Measurements from ENCODE around the gene HLA-DQA1. TPM values are rescaled to one million over a fixed set of nuclear protein-coding genes. Genes with fewer than 3 reads are reported as not detected.
"Not testable (repeated sequence)": the region's sequence is repeated elsewhere in the genome, so short reads cannot be mapped to it uniquely, and the experiment has no call there.

The HLA-DQA1 gene
- total RNA-seq (2021) (not detected in 2 replicates), Bru-seq, nascent RNA (not detected), BruChase-seq, experiment 1, labeled RNA remaining after a 2-hour chase (percentile 8 among the genes with signal in this experiment), BruChase-seq, experiment 2, labeled RNA remaining after a 6-hour chase (not detected)
- long read RNA-seq, result 0 reads

DNA sequence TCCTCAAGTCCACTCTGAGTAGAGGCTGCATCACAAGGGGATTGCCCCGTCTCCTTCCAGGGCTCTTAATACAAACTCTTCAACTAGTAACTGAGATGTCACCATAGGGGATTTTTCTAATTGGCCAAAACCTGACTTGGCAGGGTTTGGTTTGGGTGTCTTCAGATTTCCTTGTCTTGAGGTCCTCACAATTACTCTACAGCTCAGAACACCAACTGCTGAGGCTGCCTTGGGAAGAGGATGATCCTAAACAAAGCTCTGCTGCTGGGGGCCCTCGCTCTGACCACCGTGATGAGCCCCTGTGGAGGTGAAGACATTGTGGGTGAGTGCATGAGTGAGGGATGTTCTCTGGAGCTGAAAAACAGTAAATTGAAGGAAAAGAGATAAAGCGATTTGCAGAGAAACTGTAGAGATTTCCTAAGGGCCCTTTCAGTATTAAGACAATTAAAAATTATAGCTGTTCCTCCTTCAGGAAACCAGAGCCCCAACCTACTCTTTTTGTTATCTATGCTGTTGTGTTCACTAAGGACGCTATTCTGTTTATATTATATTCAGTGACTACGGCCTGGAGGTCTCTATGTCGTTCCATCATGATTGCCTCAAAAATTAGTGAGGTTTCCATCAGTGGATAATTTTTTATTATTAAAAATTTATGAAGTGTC, at the start of gene HLA-DQA1:
TSS of gene HLA-DQA1 (plus strand) at position 188 of the 662 bp plus-strand sequence. CDS start at position 241, 53 bp downstream.
- POLR2A ChIA-PET (ENCODE audit: unreplicated experiment), result no interaction called here
- Histone ChIP-seq H3K4me2 (no peak within 1 kb of the TSS), H3K79me2 (ENCODE audit: low read depth) (no peaks in the 10 kb centered on the region), H3K9me2 (ENCODE audit: insufficient read depth) (no peaks in the 10 kb centered on the region), H3K36me3 (ENCODE audit: low read depth) (no peaks in the 10 kb centered on the region), H3K9me3 (ENCODE audit: insufficient read depth, low read depth) (no peaks in the 10 kb centered on the region), H3K27me3 (ENCODE audit: insufficient read depth, low read depth) (peaks cover 25% of the 10 kb centered on the region), H4K20me1 (ENCODE audit: insufficient read depth) (no peaks in the 10 kb centered on the region), H3K4me1 (replicated peaks; ENCODE audit: insufficient read depth) (no peaks in the 10 kb centered on the region), H3K27ac (no peak within 1 kb of the TSS), H3F3A (ENCODE audit: insufficient read depth, low read depth) (no peaks in the 10 kb centered on the region), H2AFZ (no peak within 1 kb of the TSS), H3K4me3 (no peak within 1 kb of the TSS)
- intact Hi-C loops (cut with micrococcal nuclease; ENCODE audit: unreplicated experiment), result no loop called here
- BruUV-seq (replicated peaks), result no TSS peak
- DNase-seq, result no peak
- TF ChIP-seq EZH2 (IDR thresholded peaks at IDR 0.05; ENCODE audit: low read depth), result no peak
- TF ChIP-seq, protein P1, sequence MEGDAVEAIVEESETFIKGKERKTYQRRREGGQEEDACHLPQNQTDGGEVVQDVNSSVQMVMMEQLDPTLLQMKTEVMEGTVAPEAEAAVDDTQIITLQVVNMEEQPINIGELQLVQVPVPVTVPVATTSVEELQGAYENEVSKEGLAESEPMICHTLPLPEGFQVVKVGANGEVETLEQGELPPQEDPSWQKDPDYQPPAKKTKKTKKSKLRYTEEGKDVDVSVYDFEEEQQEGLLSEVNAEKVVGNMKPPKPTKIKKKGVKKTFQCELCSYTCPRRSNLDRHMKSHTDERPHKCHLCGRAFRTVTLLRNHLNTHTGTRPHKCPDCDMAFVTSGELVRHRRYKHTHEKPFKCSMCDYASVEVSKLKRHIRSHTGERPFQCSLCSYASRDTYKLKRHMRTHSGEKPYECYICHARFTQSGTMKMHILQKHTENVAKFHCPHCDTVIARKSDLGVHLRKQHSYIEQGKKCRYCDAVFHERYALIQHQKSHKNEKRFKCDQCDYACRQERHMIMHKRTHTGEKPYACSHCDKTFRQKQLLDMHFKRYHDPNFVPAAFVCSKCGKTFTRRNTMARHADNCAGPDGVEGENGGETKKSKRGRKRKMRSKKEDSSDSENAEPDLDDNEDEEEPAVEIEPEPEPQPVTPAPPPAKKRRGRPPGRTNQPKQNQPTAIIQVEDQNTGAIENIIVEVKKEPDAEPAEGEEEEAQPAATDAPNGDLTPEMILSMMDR (conservative IDR thresholded peaks at IDR 0.05), result no peak
- CTCF ChIA-PET, result no interaction called here

GRCh38 chr6:32588156-32588555, 49.0 kb upstream of the HLA-DQA1 start:
- intact Hi-C loops (cut with micrococcal nuclease; ENCODE audit: unreplicated experiment), result no loop called here
- H3K27me3 ChIP-seq (ENCODE audit: insufficient read depth, low read depth), result peaks cover 3% of the 10 kb centered on the region; the same call in 1 of the 2 replicates
- no peak for DNase-seq
- no peaks in the 10 kb centered on the region for H3K9me3 ChIP-seq (ENCODE audit: insufficient read depth, low read depth)
- H2AFZ ChIP-seq, result no peak overlapping the region
- TF ChIP-seq, protein P1 (conservative IDR thresholded peaks at IDR 0.05), result no peak
- no peak for TF ChIP-seq EZH2 (IDR thresholded peaks at IDR 0.05; ENCODE audit: low read depth)
- no peak overlapping the region for H3K27ac ChIP-seq
- POLR2A ChIA-PET (ENCODE audit: unreplicated experiment), result no interaction called here
- no peaks in the 10 kb centered on the region for H3K9me2 ChIP-seq (ENCODE audit: insufficient read depth)
- no peak overlapping the region for H3K4me2 ChIP-seq
- H3K4me1 ChIP-seq (replicated peaks; ENCODE audit: insufficient read depth), result no peaks in the 10 kb centered on the region
- no peaks in the 10 kb centered on the region for H3K79me2 ChIP-seq (ENCODE audit: low read depth)
- no TSS peak for BruUV-seq (replicated peaks)
- no peaks in the 10 kb centered on the region for H4K20me1 ChIP-seq (ENCODE audit: insufficient read depth)
- H3K36me3 ChIP-seq (ENCODE audit: low read depth), result no peaks in the 10 kb centered on the region
- CTCF ChIA-PET, result no interaction called here
- H3F3A ChIP-seq (ENCODE audit: insufficient read depth, low read depth), result no peaks in the 10 kb centered on the region
- no peak overlapping the region for H3K4me3 ChIP-seq

- H2AFZ ChIP-seq, result no peak within 1 kb of the TSS
- no peaks in the 10 kb centered on the region for H3F3A ChIP-seq (ENCODE audit: insufficient read depth, low read depth)
- no peaks in the 10 kb centered on the region for H3K36me3 ChIP-seq (ENCODE audit: low read depth)
- no peak within 1 kb of the TSS for H3K4me3 ChIP-seq
- peaks cover 3% of the 10 kb centered on the region; the same call in 1 of the 2 replicates for H3K27me3 ChIP-seq (ENCODE audit: insufficient read depth, low read depth)
- H4K20me1 ChIP-seq (ENCODE audit: insufficient read depth), result no peaks in the 10 kb centered on the region
- no peaks in the 10 kb centered on the region for H3K9me3 ChIP-seq (ENCODE audit: insufficient read depth, low read depth)
- intact Hi-C loops (cut with micrococcal nuclease; ENCODE audit: unreplicated experiment), result no loop called here
- no peak within 1 kb of the TSS for H3K4me2 ChIP-seq
- no peaks in the 10 kb centered on the region for H3K79me2 ChIP-seq (ENCODE audit: low read depth)
- no peaks in the 10 kb centered on the region for H3K9me2 ChIP-seq (ENCODE audit: insufficient read depth)
- DNase-seq, result no peak
- ChIA-PET POLR2A (ENCODE audit: unreplicated experiment) (no interaction called here), CTCF (no interaction called here)
- H3K4me1 ChIP-seq (replicated peaks; ENCODE audit: insufficient read depth), result no peaks in the 10 kb centered on the region
- no TSS peak for BruUV-seq (replicated peaks)
- TF ChIP-seq EZH2 (IDR thresholded peaks at IDR 0.05; ENCODE audit: low read depth), result no peak
- TF ChIP-seq, protein P1 (conservative IDR thresholded peaks at IDR 0.05), result no peak
- H3K27ac ChIP-seq, result no peak within 1 kb of the TSS
These were observed 47.4 kb upstream of the HLA-DQA1 start, which contains the start of gene HLA-DRB1 for GRCh38 chr6:32589596-32590449. Gene HLA-DRB1, minus strand, starts transcription at chr6:32589848. Its CDS starts 106 bp downstream, at chr6:32589742.

GRCh38 chr6:32590713-32591112, 46.5 kb upstream of the HLA-DQA1 start:
- H3K4me3 ChIP-seq; H3K9me3 ChIP-seq (ENCODE audit: insufficient read depth, low read depth); BruUV-seq (replicated peaks); H3K36me3 ChIP-seq (ENCODE audit: low read depth); DNase-seq; intact Hi-C loops (cut with micrococcal nuclease; ENCODE audit: unreplicated experiment); H3K27ac ChIP-seq; CTCF ChIA-PET; POLR2A ChIA-PET (ENCODE audit: unreplicated experiment); H3K27me3 ChIP-seq (ENCODE audit: insufficient read depth, low read depth); H2AFZ ChIP-seq; H3F3A ChIP-seq (ENCODE audit: insufficient read depth, low read depth); H3K4me2 ChIP-seq; H3K4me1 ChIP-seq (replicated peaks; ENCODE audit: insufficient read depth); H3K9me2 ChIP-seq (ENCODE audit: insufficient read depth); H4K20me1 ChIP-seq (ENCODE audit: insufficient read depth); H3K79me2 ChIP-seq (ENCODE audit: low read depth): not testable (repeated sequence)

Measured in PC-9 (cell line).